OCI-LY7 (cell line): Measurements from ENCODE around the gene NTMT1.
"Not testable (repeated sequence)": the region's sequence is repeated elsewhere in the genome, so short reads cannot be mapped to it uniquely, and the experiment has no call there.

ENCODE experiments used
- EZH2phosphoT487 ChIP-seq: fragments of 200-600 bp; sonication (generic); IDR thresholded peaks from 2 replicates; pipeline ENCODE4 v1.6.1; 2018; ENCODE audit warnings: low read depth, borderline replicate concordance, mild to moderate bottlenecking, mixed run types, antibody characterized with exemption, low read length, moderate library complexity, mixed read lengths
- TF ChIP-seq, protein P1 (sequence below): fragments of 200-600 bp; sonication (generic); conservative IDR thresholded peaks from 2 replicates; pipeline ENCODE4 v1.5.1; 2014; ENCODE audit warnings: mild to moderate bottlenecking, antibody characterized with exemption, low read length, moderate library complexity, mixed read lengths

DNA sequence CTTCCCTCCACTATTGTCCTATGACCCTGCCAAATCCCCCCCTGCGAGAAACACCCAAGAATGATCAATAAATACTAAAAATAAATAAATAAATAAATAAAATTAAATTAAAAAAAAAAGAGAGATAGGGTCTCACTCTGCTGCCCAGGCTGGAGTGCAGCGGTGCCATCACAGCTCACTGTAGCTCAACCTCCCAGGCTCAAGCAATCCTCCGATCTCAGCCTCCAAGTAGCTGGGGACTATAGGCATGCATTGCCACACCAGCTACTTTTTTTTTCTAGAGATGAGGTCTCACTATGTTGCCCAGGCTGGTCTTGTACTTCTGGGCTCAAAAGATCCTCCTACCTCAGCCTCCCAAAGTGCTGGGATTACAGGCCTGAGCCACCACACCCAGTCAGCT lies 36.3 kb downstream of the NTMT1 start:
- TF ChIP-seq, protein P1, sequence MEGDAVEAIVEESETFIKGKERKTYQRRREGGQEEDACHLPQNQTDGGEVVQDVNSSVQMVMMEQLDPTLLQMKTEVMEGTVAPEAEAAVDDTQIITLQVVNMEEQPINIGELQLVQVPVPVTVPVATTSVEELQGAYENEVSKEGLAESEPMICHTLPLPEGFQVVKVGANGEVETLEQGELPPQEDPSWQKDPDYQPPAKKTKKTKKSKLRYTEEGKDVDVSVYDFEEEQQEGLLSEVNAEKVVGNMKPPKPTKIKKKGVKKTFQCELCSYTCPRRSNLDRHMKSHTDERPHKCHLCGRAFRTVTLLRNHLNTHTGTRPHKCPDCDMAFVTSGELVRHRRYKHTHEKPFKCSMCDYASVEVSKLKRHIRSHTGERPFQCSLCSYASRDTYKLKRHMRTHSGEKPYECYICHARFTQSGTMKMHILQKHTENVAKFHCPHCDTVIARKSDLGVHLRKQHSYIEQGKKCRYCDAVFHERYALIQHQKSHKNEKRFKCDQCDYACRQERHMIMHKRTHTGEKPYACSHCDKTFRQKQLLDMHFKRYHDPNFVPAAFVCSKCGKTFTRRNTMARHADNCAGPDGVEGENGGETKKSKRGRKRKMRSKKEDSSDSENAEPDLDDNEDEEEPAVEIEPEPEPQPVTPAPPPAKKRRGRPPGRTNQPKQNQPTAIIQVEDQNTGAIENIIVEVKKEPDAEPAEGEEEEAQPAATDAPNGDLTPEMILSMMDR = not testable (repeated sequence)
- TF ChIP-seq EZH2phosphoT487 = not testable (repeated sequence)
